GM19372 (cell line): Measurements from ENCODE around the gene OSBPL8.
"Not testable (repeated sequence)": the region's sequence is repeated elsewhere in the genome, so short reads cannot be mapped to it uniquely, and the experiment has no call there.

Experiments
- ATAC-seq: cut with Tn5 transposase; IDR thresholded peaks from one replicate; pipeline ENCODE4 v1.9.1; 2021; ENCODE audit warnings: mild to moderate bottlenecking, low read depth, moderate library complexity; ENCODE audit not compliant: unreplicated experiment

Gene OSBPL8

GRCh38 chr12:76375939-76376338, 183.6 kb downstream of the OSBPL8 start:
- no peak for ATAC-seq

- no peak for ATAC-seq
These were observed 184.1 kb downstream of the OSBPL8 start for GRCh38 chr12:76375470-76375869.

- no peak for ATAC-seq
These were observed 185.1 kb downstream of the OSBPL8 start for GRCh38 chr12:76374386-76375020.

- ATAC-seq: no peak
These were observed 191.3 kb downstream of the OSBPL8 start for GRCh38 chr12:76368230-76368629.

GRCh38 chr12:76366163-76366562, 193.4 kb downstream of the OSBPL8 start:
- ATAC-seq: no peak

GRCh38 chr12:76364131-76364530, 195.4 kb downstream of the OSBPL8 start:
- not testable (repeated sequence) for ATAC-seq

- no peak for ATAC-seq
These were observed 199.3 kb downstream of the OSBPL8 start for GRCh38 chr12:76360316-76360715.

GRCh38 chr12:76356071-76356470, 203.5 kb downstream of the OSBPL8 start:
- no peak for ATAC-seq

- peak; percentile 97 for ATAC-seq
These were observed 211.3 kb downstream of the OSBPL8 start, which contains the start of gene BBS10 for GRCh38 chr12:76348079-76348901. Gene BBS10 (minus strand): TSS chr12:76348415. CDS start chr12:76348358, 57 bp downstream.

GRCh38 chr12:76346798-76347420, 212.7 kb downstream of the OSBPL8 start:
- ATAC-seq: no peak

- ATAC-seq: no peak
These were observed 213.3 kb downstream of the OSBPL8 start for GRCh38 chr12:76346236-76346635.

GRCh38 chr12:76345569-76345968, 214.0 kb downstream of the OSBPL8 start:
- no peak for ATAC-seq

- no peak for ATAC-seq
These were observed 218.0 kb downstream of the OSBPL8 start for GRCh38 chr12:76341436-76342030.

- no peak for ATAC-seq
These were observed 218.7 kb downstream of the OSBPL8 start for GRCh38 chr12:76340680-76341435.

GRCh38 chr12:76337583-76337982, 222.0 kb downstream of the OSBPL8 start:
- ATAC-seq: no peak

- ATAC-seq: no peak
These were observed 227.0 kb downstream of the OSBPL8 start for GRCh38 chr12:76332606-76333005.

- no peak for ATAC-seq
These were observed 230.0 kb downstream of the OSBPL8 start for GRCh38 chr12:76329606-76330005.

- no peak for ATAC-seq
These were observed 230.4 kb downstream of the OSBPL8 start for GRCh38 chr12:76329159-76329558.

GRCh38 chr12:76319595-76320319, 239.8 kb downstream of the OSBPL8 start:
- ATAC-seq: not testable (repeated sequence)
